Stimulated activated CD4-positive, alpha-beta T cell treated with anti-CD3 and anti-CD28 coated beads, TNF-alpha, amount 100 ng/mL, for 24 hours (primary cell): ENCODE results near the gene INSL4.

Experiments used
- DNase-seq, 3 experiments: peaks; one replicate each; pipeline ENCODE4 v3.0.0-alpha.2; 2020; ENCODE audit warnings: low read depth in 3 of 3

Gene INSL4

DNA sequence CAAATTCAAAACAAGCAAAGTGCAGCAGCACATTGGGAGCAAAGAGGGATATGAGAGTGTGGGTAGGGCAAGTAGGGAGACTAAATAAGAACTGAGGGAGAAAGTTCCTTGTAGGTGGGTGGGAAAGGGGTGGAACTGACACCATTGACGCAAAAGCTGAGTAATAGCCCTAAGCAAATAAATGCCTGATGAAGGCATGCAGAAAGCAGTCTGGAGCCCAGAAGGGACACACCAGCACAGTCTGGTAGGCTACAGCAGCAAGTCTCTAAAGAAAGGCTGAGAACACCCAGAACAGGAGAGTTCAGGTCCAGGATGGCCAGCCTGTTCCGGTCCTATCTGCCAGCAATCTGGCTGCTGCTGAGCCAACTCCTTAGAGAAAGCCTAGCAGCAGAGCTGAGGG is at the start of gene INSL4:
Gene INSL4, plus strand, starts transcription at position 208 of the 400 bp plus-strand sequence. Its CDS starts 105 bp downstream, at position 313.
- no peak for DNase-seq

DNA sequence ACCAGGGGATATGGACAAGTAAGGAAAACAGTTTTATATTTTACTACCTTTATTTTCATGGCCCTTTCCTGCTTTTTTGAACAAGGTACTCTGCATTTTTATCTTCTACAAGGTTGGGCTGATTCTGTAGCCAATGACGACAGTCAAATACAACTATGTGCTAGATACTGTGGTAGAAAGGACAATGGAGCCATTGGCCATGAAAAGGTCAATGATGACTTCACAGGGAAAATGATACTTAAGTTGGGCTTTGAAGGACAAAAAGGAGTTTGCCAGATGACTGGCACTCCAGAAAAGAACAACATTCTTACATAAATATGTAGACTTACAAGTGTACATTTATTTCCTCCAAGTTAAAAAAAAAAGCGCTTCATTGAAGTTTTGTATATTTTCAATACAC is 46.4 kb upstream of the INSL4 start:
- no peak for DNase-seq

DNA sequence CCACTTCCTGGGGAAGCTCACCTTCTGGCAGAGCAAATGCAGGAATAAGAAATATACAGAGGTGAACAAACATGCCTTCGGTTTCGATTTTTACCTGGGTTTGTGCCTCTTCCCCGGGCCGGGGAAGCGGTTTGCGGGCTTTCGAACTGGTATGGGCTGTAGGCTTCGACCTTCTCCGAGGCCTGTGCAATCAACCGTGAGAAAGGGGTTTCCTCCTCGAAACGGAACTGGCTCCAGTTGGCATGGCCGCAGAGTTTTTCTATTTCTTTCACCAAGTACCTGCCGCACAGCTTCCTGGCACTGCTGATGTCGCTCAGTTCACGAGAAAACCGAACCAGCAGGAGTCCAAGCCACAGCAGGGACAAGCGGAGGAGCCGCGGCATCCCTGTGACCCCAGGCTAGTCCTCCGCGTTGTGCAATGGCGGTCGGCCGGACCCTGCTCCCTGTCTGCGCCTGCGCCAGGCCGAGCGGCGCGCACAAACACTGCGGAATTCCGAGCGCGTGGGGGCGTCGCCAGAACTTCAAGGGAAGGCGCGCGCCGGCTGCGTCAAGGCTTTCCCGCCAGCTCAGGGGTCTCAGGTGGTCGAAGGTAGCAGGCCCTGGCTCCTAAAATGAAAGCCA is 45.9 kb upstream of the INSL4 start, which contains the start of gene INSL6:
Gene INSL6, minus strand, starts transcription at position 420 of the 621 bp plus-strand sequence. Its CDS starts 37 bp downstream, at position 383.
- no peak for DNase-seq

DNA sequence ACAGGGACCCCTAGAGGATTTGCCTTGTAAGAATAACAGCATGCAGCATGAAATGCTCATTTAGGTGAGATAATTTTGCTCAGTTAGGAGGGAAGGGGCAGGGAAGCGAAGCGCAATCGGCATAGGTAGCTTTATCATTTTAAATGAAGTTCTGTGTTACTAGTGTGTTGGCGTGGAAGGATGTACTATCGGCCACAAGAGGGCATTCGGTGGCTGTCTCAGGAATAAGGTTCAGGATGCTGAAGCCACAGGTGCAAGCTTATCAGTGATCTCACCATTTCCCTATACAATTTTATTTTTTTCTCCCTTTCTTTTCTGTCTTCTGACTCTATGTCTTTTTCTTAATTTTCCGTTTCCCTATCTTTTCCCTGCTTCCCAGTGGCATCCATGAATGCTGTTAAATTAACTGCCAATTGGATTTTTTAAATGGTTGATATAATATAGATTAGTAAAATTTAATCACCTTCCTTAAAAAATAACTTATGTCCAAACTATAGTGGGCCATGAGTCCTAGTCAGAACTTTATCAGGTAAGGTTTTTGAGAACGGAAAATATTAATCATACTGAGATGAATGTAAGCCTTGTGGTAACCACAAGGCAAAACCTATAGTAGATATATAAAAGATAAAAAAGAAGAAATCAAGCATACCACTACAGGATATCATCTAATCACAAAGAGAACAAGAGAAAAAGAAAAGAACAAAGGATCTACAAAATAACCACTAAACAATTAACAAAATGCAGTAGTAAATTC is 44.6 kb upstream of the INSL4 start:
- peak; percentile 7 to 48 (median 28) for DNase-seq

DNA sequence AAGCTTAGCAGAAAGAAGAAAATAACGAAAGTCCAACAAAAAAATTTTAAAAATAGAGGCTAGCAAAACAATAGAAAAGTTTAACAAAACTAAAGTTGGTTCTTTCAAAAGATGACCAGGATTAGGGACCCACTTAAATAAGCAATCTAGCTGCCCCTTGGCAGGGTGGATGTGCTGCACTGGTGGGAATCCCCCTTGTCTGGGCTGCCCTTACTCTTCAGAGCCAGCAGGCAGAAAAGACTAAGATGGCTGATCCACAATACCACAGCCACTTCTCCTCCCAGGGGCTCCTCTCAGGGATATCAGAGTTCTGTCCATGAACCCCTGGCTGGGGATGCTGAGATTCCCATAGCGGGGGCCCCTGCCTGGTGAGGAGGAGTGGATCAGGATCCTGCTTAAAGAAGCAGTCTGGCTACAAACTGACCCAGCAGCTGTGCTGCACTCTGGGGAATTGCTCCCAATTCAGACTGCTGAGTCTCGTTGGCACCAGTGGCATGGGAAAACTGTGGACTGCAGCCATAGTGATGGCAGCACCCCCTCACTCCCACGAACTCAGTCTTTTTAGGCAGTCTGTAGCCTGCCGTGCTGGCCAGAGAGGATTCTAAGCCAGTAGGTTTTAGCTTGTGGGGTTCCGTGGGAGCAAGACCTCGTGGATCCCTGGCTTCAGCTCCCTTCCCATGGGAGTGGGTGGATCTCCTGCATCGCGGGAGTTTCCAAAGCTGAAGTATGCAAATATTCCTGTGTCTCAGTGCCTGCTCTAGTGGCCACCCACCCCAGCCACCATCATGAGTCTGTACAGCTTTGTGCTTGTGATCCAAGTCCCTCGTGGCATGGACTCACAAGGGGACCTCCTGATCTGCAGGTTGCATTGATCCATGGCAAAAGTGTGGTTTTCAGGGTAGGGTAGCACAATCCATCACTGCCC is 42.9 kb upstream of the INSL4 start:
- no peak for DNase-seq

DNA sequence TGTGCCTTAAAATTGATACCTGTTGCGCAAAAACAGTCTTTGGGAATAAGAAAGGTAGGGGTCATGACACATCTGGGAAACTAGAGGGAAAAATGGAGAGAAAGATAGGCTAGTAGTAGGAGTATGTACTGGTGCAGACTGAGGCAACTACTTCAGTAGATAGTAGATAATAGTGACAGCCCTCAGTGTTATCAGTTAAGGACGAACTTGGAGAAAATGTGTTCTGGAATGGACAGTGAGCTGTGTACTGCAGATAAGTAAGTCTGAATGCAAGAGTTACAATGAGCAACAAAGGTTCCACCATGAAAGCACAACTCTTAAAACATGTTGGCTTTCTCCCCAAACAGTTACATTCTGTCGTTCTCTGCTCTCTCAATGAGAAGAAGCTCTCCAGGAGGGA is 39.2 kb upstream of the INSL4 start:
- DNase-seq: no peak

DNA sequence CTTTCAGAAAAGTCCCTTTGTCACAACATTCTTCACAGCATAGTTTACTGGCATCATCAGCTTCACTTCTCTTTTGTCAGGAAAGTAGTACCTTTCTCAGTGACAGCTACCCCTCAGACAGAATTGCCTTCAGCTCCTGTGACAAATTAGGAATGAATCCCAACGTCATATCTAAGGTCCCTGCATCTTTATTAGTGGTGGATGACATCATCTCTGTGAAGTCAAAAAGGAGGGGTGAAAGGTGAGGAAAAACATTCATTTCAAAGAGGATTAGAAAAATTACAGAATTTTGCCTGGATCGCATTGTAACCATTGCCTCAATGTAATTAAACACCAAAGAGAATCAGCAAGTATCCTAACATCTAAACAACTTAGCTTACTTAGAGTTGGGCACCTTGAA is 37.9 kb upstream of the INSL4 start:
- DNase-seq: no peak

DNA sequence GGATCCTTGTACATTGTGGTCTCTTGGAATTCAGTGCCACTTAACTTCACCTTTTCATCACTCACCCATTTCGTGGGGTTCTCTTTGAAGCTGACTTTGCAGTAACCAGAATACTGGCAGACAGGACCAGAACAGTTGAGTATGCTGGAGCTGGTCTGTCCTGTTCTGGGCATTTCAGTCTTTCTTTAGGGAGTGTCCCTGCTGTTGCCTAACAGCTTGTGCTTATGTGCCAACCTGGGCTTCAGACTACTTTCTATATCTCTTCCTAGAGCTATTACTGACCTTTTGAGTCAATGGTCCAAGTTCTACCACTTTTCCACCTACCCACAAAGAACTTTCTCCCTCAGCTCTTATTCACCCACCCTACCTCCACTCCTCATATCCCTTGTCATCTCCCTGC is 35.8 kb upstream of the INSL4 start:
- no peak for DNase-seq

DNA sequence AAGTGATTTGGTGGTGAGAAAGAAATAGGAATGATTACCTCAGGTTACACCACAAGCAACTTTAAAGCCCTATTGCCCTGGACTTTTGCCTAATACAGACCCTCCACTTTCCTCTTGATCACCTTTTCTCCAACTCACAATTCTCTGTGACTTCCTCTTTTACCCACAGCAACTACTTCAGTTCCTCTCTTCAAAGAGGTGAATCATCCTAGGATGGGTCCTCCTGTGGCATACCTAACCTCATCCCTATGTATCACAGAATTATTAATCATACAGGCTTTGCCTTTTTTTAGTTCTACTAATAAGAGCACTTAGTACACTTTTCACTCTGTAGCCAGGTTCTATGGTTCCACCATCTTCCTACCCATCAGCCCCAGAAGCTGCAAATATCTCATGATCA is 26.1 kb upstream of the INSL4 start:
- no peak for DNase-seq

DNA sequence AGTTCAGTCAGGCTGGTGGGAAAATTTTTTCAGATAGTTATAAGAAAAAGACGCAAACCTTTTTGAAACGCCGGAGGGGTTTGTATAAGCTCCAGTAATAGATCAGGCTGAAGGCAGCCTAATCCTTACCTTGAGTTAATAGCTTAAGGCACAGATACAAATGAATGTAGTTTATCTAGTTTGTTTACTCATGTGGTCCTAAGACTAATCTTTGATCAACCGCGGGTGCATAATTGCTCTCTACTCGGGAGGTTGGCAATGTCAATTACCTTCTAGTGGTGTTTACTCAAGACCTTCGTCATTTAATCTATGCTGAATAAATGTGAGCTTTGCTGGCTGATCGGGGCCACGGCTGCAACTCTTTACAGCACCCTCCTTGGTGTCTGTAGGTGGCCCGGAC is 665 bp upstream of the INSL4 start:
- DNase-seq: no peak

DNA sequence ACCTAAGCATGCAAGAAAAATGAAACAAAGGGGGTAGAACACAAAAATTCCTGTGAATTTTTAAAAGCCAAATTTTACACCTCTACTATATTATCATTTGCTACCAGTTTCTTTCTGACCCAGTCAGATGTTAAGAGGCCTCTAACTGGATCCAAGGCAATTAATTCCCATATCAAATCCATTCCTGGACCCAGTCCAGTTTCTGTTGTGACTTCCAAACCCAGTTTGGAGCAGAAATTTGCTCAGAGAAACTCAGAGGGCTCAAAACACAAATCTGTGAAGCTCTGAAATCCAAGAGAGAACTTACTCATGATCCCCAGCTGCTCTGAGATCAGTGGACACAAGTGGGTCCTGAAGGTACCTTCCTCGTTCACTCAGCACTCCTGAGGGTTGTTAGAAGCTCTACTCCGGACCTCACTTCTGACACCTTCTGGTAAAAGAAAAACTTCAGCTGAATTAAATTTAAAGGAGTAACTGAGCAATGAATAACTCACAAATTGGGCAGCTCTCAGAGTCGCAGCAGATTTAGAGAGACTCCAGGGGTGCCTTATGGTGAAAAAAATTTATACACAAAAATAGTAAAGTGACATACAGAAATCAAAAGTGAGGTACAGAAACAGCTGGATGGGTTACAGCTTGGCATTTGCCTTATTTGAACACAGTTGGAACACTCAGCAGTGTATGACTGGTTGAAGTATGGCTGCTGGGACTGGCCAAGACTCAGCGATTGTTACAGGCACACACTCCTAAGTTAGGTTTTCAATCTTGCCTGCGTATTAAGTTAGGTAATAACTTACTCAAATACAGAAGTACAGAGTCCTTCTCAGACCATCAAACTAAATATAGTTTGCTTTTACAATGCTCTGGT is 32.4 kb downstream of the INSL4 start:
- DNase-seq: no peak

DNA sequence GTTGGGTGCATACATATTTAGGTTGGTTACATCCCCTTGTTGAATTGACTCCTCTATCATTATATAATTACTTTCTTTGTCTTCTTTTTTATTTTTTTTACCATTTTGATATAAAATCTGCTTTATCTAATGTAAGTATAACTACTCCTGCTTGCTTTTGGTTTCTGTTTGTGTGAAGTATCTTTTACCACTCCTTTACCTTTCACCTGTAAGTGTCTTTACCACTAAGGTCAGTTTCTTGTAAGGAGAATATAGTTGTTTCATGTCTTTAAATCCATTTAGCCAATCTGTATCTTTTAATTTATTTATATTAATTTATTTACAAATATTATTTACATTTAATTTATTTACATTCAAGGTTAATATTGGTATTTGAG is 33.0 kb downstream of the INSL4 start:
- DNase-seq: no peak

DNA sequence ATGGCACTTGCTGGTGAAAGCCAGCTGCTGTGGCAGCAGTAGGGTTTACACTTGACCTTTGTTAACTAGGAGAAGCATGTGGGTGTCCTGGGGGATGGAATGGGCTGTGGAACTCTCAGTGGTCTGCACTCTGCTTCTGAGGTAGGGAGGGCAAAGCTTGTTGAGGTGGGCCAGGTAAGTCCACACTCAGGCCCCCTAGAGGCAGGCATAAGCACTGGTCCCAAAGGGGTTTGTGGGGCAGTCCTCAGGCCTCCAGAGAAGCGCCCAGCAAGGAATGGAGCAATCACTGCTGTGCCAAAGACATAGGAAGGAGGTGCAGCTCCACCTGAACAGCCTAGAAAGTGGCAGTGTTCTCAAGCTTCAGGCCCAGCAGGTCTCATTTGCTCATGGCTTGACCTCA is 34.7 kb downstream of the INSL4 start:
- DNase-seq: no peak

DNA sequence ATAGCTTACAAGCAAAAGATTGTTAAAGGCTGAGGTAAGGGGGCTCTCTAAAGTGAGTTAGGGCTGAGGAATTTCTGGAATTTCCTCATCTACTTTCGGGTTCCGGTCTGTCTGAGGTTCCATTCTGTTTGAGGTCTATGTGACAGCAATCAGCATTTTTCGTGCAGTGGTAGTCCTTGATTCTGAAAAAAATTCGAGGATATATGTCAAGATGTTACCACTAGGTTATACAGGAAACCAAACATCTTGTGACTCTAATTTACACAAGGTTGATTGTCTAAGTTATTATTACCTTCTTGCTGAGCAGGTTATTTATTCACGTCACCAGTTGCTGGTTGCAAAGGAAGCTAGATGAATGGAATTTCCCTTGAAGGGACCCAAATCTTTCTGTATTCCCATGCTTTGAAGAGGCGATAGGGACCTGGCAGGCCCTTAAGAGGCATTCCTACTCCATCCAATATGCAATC is 38.1 kb downstream of the INSL4 start:
- DNase-seq: no peak

DNA sequence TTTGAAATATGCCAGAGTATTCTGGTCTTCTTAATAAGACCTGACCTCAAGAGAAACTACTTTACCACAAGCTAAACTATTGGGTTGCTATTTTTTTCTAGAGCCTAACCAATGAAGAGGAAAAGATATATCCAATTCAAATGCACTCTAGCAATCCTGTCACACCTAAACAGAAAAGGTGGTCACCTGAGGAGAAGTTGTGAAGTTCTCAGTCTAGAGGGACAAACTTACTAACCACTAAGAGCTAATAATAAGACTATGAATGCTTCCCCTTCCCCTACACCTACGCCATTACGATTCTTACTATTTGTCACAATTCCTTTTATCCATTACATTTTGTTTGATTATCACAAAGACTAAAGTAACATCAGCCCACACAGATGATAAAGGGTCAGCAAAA is 43.6 kb downstream of the INSL4 start:
- DNase-seq: no peak

DNA sequence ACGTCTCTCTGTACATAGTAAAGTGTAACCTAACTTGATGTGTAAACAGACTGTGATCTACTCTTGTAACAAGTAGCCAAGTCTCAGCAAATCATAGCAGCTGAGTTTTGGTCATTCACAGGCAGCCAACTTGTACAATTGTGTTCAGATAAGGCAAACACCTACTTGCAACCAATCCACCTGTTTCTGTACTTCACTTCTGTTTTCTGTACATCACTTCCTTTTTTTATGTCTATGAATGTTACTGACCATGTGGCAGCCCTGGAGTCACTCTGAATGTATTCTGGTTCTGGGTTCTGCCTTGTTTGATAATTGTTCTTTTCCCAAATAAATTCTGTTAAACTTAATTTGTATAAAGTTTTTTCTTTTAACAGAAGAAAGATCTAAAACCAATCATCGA is 47.3 kb downstream of the INSL4 start:
- DNase-seq: no peak
